COLO668 (cell line): ENCODE measurements around the gene IRS1.

ENCODE experiments used
- DNase-seq: peaks from one replicate; lab custom pipeline; 2025; ENCODE audit not compliant: unreplicated experiment; lab: John Stamatoyannopoulos, UW

Gene IRS1

DNA sequence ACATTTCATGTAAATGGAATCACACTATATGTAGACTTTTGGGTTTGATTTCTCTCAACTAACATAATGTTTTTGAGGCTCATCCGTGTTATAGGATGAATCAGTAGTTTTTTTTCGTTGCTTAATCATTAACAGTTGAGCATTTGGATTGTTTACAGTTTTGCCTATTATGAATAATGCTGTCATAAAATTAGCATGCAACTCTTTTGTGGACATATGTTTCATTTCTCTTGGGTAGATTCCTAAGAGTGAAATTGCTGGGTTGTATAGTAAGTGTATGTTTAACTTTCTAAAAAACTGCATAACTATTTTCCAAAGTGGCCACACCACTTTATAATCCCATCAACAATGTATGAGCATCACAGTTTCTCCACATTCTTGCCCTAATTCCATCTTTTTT lies 28.6 kb upstream of the IRS1 start:
- no peak for DNase-seq

DNA sequence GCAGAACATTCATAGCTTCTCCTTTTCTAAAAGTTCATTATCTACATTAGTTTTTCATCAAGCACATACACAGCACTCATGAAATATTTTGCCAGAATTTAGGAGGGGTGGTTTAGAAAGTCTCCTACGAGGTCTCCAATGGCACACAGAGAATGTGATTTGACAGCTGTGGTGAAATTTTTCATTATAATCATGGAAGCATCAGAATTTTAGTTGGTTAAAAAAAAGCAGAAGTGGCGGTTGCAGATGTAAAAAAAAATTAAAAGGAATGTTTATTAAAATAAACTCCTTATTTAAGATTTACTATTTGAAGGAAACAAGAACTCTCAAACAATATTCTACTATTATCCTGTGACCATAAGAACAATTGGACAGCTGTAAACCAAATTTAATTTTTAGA lies 25.4 kb upstream of the IRS1 start:
- no peak for DNase-seq

DNA sequence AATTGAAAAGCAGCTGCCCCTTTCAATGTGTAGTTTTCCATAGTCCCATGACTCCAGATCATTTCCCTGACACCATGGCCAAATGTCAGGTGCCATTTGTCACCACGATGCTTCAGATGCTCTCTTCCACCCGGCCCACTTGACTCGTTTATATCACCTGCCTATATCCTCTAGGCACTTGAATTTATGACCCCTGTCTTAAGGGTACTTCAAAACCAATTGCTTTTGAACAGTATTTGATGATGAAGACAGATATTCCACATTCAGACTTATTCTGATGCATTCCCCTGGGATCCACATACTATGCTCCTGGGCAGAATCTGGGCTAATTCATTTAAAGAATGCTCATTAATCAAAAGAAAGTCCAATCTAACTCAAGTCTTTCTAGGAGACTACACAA lies 19.3 kb upstream of the IRS1 start:
- DNase-seq, result peak; percentile 27

DNA sequence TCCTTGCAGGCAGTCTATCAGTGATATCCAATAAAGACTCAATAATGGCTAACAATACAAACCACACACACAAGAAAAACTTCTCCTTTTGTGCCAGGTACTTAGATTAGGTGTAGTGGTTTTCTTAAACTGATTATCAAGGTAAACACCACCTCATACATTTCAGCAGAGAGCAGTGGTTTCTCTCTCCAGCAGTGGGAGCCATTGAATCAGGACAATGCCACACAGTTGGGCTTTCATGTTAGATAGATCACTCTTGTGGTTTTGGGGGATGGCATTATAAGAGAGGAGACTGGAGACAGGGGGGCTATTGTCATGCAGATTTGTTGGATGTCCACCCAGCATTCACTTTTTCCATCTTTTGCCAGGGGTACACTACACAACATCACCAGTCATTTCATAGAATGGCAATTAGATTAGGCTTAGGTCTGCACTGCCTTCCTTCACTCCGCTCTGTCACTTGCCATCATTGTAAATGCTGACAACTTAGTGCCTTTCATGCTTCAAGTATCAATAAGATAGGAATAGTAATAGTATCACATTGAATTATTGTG lies 13.6 kb upstream of the IRS1 start:
- no peak for DNase-seq

DNA sequence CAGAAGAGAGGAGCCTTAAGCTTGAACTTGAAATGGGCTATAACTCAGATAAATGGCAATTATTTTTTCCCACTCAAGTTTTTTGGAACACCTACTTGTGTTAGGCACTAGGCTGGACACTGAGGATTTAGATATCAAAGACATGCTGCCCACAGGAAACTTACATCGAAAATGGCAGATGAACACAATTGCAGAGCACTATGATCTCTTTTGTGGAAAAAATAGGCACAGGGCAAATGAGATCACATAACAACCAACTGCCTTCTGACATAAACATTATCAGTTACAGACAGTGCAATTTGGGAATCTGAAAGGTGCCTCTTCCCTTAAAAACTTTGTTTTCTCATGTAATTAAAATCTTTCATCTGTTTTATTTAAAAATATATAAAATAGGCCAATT lies 3.8 kb upstream of the IRS1 start:
- DNase-seq, result no peak

DNA sequence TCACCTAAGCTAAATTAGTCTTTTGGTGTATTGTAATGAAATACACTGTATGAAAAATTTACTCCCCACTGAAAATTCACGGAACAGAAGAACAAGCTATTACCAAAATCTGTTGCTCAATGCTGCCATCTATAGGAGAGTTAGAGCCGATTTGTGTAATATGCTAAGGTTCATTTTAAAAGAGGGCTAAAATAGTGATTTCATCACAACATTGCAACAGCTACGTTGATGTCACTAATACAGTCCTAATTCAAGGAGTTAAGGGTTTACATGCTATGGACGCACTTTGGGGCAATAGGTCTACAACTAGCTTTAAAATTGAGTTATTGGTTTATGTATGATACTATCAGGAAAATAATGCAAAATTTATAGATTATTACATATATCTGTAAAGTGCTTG lies 3.0 kb upstream of the IRS1 start:
- DNase-seq, result peak; percentile 16

DNA sequence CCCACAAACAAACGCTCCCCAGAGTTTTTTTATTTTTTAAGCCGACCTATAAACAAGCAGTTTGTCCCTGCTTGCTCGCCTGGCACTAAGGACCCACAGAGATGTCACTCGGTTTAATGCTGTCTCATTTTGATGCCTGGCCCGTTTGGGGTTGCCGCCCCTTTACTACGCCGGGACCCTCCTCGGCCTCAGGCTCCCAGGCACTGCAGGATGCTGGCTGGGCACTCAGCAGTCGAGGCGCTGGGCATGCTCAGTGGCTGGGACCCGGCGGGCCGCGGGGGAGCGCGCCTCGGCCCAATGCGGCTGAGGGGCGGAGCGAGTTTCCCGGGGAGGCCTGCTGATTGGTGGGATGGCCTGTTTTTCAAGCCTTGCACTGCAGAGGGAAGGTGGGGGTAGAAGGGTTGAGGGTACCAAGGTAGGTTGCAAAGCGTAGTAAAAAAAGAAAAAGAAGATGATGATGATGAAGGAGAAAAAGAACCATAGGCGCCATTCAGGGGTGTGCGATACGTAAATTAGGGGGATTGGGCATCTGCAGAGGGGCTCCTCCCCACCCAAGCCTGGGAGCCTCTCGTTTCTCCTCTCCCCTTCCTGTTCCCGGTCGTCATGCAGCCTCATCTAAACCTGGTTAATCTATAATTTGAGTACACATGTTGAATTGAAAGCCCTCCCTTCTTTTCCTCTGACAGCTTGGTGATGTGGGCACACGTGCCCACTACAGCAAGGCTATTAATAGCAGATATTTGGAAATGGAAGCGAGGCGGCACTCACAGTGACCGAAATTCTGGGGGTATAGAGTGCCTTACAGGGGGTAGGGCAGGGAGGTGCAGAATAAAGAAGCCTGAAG lies 1.5 kb upstream of the IRS1 start:
- peak; percentile 94 for DNase-seq

DNA sequence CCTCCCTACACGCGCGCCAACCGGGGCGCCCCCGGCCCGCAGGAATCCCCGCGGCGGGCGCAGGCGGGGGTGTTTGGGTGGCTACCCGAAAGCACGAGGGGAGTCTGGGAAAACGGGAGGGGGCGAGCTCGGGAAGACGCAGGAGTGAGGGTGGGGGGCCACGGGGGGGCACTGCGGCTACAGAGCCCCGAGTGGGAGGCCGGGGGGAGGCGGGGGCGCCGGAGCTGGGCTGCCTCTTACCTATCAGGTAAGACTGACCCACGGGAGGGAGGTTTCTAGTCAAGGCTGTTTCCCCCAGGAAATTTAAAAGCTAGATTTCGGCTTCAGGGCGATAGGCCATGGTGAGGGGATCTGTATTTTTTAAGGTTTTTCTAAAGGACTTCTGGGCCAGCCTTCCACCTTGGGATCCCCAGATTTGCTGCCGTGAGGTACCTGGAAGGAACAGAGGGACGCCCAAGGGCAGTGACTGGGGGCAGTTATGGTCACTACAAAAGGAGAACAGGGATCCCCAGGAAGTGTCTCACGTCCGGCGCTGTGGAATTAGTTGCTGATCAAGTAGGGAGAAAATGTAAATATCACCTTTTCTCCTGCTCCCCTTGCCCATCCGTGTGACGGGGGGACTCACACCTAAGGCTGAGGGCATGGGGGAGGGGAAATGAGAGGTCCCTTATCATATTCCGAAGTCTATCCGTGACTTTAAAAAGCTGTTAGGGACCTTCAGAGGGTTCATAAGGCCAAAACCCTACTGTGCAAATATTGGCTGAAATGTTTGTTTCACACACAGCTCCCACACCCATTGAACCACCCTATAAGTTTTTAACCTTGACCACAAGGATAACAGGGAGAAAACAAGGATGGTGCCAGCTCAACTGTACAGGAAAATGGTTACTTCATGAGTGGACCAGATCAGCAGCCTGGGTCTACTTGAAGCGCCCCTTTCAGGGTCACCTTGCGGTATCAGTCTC lies 638 bp upstream of the IRS1 start:
- DNase-seq, result peak; percentile 43

DNA sequence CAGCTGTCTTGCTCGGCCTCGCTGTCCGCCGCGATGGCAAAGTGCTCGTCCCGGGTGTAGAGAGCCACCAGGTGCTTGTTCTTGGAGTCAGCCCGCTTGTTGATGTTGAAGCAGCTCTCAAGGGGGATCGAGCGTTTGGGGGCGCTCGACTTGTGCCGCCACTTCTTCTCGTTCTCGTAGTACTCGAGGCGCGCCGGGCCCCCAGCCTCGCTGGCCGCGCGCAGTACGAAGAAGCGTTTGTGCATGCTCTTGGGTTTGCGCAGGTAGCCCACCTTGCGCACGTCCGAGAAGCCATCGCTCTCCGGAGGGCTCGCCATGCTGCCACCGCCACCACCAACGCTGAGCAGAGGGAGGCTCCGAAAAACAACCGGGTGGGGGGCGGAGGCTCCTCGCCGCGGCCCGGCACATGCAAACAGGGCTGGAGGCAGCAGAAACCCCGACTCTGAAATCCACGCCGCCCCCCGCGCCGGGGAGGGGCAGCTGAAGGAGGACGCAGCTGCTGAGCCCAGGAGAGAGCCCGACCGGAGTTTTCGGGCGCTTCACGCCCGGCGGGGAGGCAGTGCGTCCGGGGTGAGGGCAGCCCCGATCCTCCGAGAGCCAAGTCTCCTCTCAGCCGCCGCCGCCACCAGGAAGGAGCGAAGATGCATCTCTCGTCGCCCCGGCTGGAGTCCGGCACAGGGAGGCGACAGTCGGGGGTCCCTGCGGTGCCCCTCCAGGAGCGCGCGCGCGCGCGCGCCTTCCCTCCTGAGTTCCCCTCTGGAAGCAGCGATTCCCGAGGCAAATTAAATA lies 1.0 kb downstream of the IRS1 start:
- peak; percentile 67 for DNase-seq

DNA sequence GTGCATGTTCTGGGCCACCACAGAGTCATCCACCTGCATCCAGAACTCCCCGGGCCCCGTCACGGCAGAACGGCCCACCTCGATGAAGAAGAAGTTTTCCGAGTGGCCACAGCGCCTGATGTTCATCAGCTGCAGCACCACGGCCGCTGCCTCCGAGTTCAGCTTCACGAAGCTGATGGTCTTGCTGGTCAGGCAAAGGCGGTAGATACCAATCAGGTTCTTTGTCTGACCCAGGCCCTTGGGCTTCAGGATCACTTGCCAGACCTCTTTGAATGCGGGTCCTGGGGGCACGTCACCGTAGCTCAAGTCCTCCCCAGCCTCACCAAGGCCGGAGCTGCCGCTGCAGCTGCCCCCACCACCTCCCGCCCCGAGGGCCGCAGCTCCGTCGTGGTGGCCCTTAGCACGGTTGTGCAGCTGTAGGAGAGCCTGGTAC lies 1.6 kb downstream of the IRS1 start:
- DNase-seq, result no peak

DNA sequence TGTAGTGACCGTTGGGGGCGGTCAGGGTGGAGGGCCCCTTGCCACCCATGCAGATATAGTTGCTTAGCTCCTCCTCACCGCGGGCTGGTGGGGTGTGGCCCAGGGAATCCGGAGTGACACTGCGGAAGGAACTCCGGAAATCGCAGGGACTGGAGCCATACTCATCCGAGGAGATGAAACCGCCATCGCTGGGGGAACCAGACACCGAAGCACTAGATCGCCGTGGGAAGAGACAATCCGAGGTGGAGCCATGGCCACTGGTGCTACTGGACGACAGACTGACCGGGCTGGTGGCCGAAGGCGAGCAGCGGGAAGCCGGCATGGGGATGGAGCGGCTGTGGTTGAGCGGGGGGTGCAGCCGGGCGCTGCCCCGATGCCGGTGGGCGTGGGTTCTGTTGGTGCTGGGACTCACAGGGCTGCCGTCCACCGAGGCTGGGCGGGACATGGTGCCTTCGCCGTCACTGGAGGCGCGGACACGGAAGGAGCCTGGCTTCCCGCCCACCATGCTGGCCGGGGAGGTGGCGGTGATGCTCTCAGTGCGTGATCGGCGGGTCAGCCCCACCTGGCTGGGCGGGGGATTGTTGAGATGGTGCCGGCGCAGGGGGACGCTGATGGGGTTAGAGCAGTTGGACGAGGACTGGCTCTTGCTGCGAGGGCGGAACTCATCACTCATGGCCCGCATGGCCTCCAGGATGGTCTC lies 2.2 kb downstream of the IRS1 start:
- no peak for DNase-seq

DNA sequence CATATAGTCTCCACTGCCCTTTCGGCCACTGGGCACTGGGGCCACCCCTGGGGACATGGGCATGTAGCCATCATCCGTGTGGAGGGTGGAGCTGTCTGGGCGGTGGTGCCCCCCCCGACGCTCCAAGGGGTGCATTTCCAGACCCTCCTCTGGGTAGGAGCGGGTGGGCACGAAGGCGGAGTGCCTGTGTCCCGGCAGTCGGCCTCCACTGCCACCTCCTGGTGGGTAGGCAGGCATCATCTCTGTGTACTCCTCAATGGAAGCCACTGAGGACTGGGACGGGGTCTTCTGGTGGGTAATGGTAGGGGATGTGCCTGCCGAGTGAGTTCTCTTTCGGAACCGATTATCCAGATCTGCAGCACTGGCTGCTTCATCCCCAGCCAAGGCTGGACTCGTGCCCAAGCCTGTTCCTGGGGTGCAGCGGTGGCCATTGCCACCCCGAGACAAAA lies 2.8 kb downstream of the IRS1 start:
- no peak for DNase-seq

DNA sequence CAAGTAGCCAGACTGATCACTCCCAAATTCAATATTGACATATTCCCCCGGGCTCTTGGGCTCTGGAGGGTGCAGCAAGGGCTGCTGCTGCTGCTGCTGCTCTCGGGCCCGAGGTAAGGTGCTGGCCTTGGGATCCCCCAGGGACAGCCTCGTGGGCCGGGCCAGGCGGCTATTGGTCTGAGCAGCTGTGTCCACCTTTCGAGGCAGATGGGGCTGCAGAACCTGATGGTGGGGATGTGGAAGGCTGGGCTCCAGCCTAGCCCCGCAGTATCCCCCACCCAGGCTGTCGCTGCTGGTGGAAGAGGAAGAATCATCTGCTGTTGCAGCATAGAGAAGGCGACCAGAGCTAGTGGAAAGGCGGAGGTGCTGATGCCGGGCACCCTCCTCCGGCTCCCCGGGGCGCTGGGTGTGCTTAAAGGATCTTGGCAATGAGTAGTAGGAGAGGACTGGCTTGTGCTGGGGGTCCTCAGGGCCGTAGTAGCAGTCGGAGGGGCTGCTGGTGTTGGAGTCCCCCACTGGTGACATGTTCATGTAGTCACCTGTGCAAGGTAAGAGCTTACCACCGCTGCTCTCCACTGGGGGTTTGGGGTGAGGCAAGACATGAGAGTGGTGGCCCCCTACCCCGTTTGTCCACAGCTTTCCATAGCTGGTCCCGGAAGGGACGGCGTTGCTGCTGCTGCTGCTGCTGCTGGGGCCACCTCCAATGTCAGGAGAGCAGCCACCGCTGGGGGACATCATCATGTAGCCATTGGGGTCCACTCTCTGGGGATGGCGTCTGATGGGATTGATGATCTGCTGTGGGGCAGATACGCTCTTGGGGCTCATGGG lies 3.4 kb downstream of the IRS1 start:
- peak; percentile 56 for DNase-seq

DNA sequence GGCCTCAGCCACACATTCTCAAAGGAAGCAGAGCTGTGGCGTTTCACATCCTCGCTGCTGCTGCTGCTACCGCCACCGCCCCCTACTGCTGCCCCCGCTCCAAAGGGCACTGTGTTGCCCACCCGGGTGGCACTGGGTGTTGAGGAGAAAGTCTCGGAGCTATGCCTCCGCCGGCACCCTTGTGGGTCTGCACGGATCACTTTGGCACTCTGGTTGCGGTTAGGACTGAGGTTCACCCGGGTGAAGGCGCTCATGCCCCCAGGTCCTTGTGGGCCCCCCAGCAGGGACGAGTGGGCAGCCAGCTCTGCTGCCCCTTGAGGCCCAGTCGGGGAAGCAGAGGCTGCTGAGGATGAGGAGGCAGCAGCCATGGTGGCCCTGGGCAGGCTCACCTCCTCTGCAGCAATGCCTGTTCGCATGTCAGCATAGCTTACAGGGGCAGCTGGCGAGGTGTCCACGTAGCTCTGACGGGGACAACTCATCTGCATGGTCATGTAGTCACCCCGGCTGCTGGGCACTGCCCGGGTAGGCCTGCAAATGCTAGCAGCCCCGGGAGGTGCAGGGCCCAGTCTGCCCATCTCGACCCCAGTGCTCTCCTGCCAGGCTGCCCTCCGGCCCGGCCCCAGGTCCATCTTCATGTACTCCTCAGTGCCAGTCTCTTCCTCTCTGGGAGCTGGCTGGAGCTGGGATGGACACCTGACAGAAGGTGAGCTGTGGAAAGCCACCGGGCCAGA lies 4.2 kb downstream of the IRS1 start:
- peak; percentile 56 for DNase-seq

DNA sequence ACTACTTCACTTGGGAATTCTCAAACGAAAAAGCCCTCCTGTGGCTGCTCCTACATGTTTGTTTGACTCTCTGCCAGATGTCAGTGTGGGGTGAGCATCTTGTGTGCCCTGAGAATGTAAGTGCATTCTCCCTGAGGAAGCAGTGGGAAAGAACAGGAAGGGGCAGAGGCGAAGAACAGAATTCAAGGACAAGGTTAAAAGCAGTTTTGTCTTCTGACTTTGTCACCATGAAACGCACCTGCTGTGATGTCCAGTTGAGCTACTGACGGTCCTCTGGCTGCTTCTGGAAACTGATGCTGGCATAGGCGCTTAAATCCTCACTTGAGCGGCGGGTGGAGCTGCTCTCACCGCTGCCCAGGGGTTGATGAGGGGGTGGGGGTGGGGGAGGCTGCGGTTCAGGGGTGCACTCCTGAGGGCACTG lies 4.9 kb downstream of the IRS1 start:
- peak; percentile 25 for DNase-seq

DNA sequence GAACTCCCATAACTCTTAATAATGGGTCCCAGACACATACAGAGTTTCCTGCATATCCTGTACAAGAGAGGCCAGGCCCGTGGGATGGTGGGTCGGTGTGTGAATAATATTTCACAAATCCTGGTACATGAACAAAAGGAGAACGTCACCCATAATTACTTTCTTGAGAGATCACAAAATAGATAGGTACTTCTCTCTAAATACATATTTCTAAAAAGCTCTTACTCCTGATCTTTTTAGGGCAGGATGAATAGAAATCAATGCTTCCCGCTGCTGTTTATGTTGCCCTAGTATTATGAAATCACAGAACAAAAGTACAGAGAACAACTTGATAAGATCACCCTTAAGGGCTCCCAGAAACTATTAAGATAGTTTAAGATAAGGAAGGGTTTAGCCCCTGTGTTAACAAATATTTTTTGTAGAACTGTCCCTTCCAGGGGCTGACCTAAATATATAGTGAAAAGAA lies 5.4 kb downstream of the IRS1 start:
- DNase-seq, result no peak

DNA sequence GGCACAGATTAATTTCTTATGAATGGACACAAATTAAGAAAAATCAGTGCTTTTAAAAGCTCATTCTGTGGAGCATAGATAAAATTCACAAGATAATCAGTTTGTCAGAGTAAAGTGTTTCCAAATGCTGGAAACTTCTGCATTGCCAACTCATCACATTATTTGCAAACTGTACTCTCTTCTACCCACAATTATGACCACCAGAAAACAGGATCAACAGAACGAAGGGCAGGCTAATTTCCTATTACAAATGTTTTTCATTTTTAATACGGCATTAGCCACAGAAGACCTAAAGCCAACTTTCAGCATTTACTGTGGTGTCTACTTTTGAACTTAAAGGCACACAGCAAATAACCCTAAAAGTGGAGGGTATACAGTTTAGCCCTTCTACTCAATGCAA lies 6.0 kb downstream of the IRS1 start:
- DNase-seq, result no peak

DNA sequence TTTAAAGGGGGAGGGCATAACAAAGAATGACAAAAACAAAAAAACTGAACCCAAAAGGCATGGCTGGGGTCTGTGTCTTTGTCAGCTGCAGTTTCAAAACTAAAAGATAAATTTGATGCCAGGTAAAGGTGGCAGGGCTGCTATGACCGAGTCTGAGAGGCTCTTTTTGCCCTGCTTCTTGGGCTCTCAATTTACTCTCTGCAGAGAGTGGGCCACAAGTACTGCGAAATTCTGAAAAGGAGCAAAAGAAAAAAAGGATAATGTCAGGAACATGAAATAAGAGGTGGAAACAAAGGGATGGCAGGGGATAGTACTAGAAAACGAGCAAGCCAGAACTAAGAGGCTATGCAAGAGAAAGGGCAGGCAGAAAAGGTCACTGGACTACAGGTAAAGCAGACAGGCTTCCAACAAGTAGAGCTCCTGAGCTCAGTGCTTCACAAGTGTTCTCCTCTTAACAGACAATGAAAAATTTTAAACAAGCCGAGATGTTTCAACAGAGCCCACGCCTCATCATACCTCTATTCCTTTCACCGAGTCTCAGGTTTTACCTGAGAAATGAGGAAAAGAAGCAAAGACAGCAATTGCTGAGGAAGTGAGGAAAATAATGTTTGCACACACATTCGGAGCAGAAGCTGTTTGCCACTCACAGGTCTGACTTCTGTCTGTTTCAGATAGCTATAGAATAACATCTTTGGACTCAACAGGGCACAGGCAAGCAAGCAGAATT lies 7.3 kb downstream of the IRS1 start:
- no peak for DNase-seq
